Measurements from ENCODE around the gene TUBG2. TPM values are rescaled to one million over a fixed set of nuclear protein-coding genes. Genes with fewer than 3 reads are reported as not detected.

The TUBG2 gene
- total RNA-seq, 1 donor, result 13.8 TPM

DNA sequence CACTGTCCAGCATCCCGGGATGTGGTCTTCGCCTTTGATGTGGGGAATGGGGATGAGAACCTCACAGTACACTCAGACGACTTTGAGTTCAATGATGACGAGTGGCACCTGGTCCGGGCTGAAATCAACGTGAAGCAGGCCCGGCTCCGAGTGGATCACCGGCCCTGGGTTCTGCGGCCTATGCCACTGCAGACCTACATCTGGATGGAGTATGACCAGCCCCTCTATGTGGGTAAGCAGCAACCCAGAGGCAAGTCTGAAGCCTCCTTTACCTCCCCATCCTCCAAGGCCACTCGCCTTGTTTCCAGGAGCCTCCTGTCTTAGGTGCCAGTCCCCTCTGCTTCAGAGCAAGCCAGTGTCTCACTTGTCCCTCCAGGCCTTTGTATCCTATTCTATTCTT lies 33.4 kb downstream of the TUBG2 start:
- H3K27me3 ChIP-seq (ENCODE audit: insufficient read depth, low read length), result no peaks in the 10 kb centered on the region
- H3K9me3 ChIP-seq (ENCODE audit: low read depth, low read length), result no peaks in the 10 kb centered on the region
- no peaks in the 10 kb centered on the region for H3K79me2 ChIP-seq (ENCODE audit: insufficient read depth, low read length)
- H3K4me3 ChIP-seq (ENCODE audit: insufficient read depth, low read length), result no peak overlapping the region
- TF ChIP-seq, protein P1, sequence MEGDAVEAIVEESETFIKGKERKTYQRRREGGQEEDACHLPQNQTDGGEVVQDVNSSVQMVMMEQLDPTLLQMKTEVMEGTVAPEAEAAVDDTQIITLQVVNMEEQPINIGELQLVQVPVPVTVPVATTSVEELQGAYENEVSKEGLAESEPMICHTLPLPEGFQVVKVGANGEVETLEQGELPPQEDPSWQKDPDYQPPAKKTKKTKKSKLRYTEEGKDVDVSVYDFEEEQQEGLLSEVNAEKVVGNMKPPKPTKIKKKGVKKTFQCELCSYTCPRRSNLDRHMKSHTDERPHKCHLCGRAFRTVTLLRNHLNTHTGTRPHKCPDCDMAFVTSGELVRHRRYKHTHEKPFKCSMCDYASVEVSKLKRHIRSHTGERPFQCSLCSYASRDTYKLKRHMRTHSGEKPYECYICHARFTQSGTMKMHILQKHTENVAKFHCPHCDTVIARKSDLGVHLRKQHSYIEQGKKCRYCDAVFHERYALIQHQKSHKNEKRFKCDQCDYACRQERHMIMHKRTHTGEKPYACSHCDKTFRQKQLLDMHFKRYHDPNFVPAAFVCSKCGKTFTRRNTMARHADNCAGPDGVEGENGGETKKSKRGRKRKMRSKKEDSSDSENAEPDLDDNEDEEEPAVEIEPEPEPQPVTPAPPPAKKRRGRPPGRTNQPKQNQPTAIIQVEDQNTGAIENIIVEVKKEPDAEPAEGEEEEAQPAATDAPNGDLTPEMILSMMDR (IDR thresholded peaks at IDR 0.05; ENCODE audit: extremely low read depth, low read depth, low read length), result no peak
- no peaks in the 10 kb centered on the region for H3K4me1 ChIP-seq (ENCODE audit: insufficient read depth, low read length)
- DNase-seq (ENCODE audit: insufficient read length, low spot score, missing footprints), result no peak
- H3K36me3 ChIP-seq (ENCODE audit: insufficient read depth, low read length), result peaks cover 33% of the 10 kb centered on the region
- H3K27ac ChIP-seq (ENCODE audit: low read depth, low read length), result no peak overlapping the region
- H2AFZ ChIP-seq (ENCODE audit: low read length), result no peak overlapping the region
- H3K4me2 ChIP-seq (ENCODE audit: insufficient read depth, low read length), result no peak overlapping the region
- H4K20me1 ChIP-seq (ENCODE audit: insufficient read depth, low read length), result no peaks in the 10 kb centered on the region

DNA sequence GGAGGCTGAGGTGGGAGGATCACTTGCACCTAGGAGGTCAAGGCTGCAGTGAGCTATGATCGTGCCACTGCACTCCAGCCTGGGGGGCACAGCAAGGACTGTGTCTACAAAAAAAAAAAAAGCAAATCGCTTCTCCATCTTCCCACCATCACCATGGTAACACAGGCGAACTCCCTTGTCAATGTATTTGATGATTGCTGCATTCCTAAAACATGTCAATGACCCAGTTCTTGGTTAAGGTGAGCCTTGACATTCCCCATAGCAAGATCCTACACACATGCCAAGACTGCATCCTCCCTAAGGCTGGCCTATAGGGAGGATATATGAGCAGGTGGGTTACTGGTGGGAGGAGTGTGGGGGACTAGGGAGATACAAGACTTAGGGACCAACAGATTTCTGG lies 35.4 kb downstream of the TUBG2 start:
- no peaks in the 10 kb centered on the region for H3K9me3 ChIP-seq (ENCODE audit: low read depth, low read length)
- no peak overlapping the region for H3K4me3 ChIP-seq (ENCODE audit: insufficient read depth, low read length)
- TF ChIP-seq, protein P1 (IDR thresholded peaks at IDR 0.05; ENCODE audit: extremely low read depth, low read depth, low read length), result no peak
- DNase-seq (ENCODE audit: insufficient read length, low spot score, missing footprints), result peak; percentile 67
- peaks cover 9% of the 10 kb centered on the region for H3K4me1 ChIP-seq (ENCODE audit: insufficient read depth, low read length)
- no peak overlapping the region for H3K27ac ChIP-seq (ENCODE audit: low read depth, low read length)
- no peak overlapping the region for H3K4me2 ChIP-seq (ENCODE audit: insufficient read depth, low read length)
- H3K79me2 ChIP-seq (ENCODE audit: insufficient read depth, low read length), result no peaks in the 10 kb centered on the region
- peaks cover 35% of the 10 kb centered on the region for H3K36me3 ChIP-seq (ENCODE audit: insufficient read depth, low read length)
- H4K20me1 ChIP-seq (ENCODE audit: insufficient read depth, low read length), result peaks cover 4% of the 10 kb centered on the region
- no peak overlapping the region for H2AFZ ChIP-seq (ENCODE audit: low read length)
- H3K27me3 ChIP-seq (ENCODE audit: insufficient read depth, low read length), result no peaks in the 10 kb centered on the region

DNA sequence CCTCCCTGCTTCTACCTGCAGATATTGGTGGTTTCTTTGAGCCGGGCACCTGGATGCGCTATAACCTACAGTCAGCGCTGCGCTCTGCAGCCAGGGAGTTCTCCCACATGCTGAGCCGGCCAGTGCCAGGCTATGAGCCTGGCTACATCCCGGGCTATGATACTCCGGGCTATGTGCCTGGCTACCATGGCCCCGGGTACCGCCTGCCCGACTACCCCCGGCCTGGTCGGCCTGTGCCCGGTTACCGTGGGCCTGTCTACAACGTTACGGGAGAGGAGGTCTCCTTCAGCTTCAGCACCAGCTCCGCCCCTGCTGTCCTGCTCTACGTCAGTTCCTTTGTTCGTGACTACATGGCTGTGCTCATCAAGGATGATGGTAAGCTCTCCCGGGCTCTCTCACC lies 36.4 kb downstream of the TUBG2 start:
- Histone ChIP-seq H3K79me2 (ENCODE audit: insufficient read depth, low read length) (no peaks in the 10 kb centered on the region), H3K27ac (ENCODE audit: low read depth, low read length) (no peak overlapping the region), H3K36me3 (ENCODE audit: insufficient read depth, low read length) (peaks cover 40% of the 10 kb centered on the region)

DNA sequence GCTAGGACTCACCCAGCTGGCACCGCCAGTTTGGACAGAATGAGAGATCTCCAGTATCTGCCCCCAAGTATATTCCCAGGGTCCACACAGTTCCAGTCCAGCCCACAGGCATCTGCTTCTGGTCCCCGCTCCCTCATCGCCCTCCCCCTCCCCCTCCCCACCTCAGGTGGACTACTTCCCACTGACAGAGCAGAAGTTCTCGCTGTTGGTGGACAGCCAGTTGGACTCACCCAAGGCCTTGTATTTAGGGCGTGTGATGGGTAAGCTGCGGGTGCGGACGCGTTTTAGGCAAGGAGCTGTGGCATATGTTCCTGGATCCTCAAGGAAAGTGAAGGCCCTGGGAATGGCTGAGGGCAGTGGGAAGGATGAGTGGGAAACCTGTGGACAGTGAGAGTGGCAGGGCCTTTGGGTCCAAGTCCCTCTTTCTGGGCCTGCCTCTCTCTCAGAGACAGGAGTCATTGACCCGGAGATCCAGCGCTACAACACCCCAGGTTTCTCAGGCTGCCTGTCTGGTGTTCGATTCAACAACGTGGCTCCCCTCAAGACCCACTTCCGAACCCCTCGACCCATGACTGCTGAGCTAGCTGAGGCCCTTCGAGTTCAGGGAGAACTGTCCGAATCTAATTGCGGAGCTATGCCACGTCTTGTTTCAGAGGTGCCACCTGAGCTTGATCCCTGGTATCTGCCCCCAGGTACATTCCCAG lies 38.2 kb downstream of the TUBG2 start:
- H3K27ac ChIP-seq (ENCODE audit: low read depth, low read length), result no peak overlapping the region
- peaks cover 4% of the 10 kb centered on the region for H4K20me1 ChIP-seq (ENCODE audit: insufficient read depth, low read length)
- H3K79me2 ChIP-seq (ENCODE audit: insufficient read depth, low read length), result no peaks in the 10 kb centered on the region
- no peak overlapping the region for H3K4me2 ChIP-seq (ENCODE audit: insufficient read depth, low read length)
- no peak overlapping the region for H2AFZ ChIP-seq (ENCODE audit: low read length)
- no peak for DNase-seq (ENCODE audit: insufficient read length, low spot score, missing footprints)
- H3K4me1 ChIP-seq (ENCODE audit: insufficient read depth, low read length), result peaks cover 9% of the 10 kb centered on the region
- peaks cover 55% of the 10 kb centered on the region for H3K36me3 ChIP-seq (ENCODE audit: insufficient read depth, low read length)
- TF ChIP-seq, protein P1 (IDR thresholded peaks at IDR 0.05; ENCODE audit: extremely low read depth, low read depth, low read length), result no peak
- no peaks in the 10 kb centered on the region for H3K27me3 ChIP-seq (ENCODE audit: insufficient read depth, low read length)
- H3K9me3 ChIP-seq (ENCODE audit: low read depth, low read length), result no peaks in the 10 kb centered on the region
- no peak overlapping the region for H3K4me3 ChIP-seq (ENCODE audit: insufficient read depth, low read length)

More for the DNA sequence above, 36.4 kb downstream of the TUBG2 start:
- Histone ChIP-seq H3K4me3 (ENCODE audit: insufficient read depth, low read length) (no peak overlapping the region), H3K4me1 (ENCODE audit: insufficient read depth, low read length) (peaks cover 9% of the 10 kb centered on the region), H4K20me1 (ENCODE audit: insufficient read depth, low read length) (peaks cover 4% of the 10 kb centered on the region), H3K4me2 (ENCODE audit: insufficient read depth, low read length) (no peak overlapping the region), H3K27me3 (ENCODE audit: insufficient read depth, low read length) (no peaks in the 10 kb centered on the region), H2AFZ (ENCODE audit: low read length) (no peak overlapping the region), H3K9me3 (ENCODE audit: low read depth, low read length) (no peaks in the 10 kb centered on the region)
- peak; percentile 81 for DNase-seq (ENCODE audit: insufficient read length, low spot score, missing footprints)
- TF ChIP-seq, protein P1 (IDR thresholded peaks at IDR 0.05; ENCODE audit: extremely low read depth, low read depth, low read length), result no peak

Measured in osteoblast (primary cell).